NCI-H2227 treated with DMSO at 0.1 percent for 48 hours (cell line): ENCODE results near the gene DNAJC30.
"Not testable (repeated sequence)": the region's sequence is repeated elsewhere in the genome, so short reads cannot be mapped to it uniquely, and the experiment has no call there.

Source experiments
- DNase-seq: peaks from one replicate; lab custom pipeline; 2025; lab: John Stamatoyannopoulos, UW

Gene DNAJC30

DNA sequence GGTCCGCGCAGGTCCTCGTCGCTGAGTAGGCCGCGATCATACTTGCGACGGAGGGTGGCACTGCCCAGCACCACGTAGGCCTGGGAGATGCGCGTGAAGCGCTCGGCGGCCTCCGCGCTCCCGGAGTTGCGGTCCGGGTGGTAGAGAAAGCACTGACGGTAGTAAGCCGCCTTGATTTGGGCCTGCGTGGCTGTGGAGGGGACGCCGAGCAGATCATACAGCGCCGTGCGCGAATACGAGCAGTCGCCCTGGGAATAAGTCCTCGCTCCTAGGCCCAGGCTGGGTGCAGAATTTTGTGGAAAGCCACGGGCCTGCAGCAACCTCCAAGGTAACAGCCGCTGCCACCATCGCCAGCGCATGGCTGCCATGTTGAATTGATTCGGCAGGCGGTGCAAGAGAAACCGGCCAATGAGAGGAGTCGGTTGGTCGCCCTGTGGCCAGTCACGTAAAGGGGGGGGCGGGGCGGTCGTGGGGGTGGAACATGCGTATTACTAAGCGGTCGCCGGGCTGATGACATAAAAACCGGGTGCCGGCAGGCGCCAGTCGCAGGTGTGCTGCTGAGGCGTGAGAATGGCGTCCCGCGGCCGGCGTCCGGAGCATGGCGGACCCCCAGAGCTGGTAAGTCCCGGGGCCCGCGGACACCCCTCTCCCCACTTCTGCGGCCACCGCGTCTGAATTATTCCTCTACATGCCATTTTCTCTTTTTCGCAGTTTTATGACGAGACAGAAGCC, at the start of gene DNAJC30, which contains the start of gene BUD23:
DNAJC30 (minus strand) TSS at position 398 of the 732 bp plus-strand sequence; CDS start at position 368, 30 bp downstream.
BUD23 (plus strand) TSS at position 542 of the 732 bp plus-strand sequence; CDS start at position 571, 29 bp downstream.
- DNase-seq = peak; percentile 94

DNA sequence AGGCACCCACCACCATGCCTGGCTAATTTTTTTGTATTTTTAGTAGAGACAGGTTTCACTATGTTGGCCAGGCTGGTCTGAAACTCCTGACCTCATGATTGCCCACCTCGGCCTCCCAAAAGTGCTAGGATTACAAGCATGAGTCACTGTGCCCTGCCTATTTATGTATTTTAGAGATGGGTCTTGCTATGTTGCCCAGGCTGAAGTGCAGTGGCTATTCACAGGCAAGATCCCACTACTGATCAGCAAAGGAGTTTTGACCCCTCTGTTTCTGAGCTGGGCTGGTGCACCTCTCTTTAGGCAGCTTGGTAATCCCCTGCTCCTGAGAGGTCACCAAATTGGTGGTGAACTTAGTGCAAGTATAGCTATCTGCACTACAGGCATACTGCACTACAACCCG, 49.1 kb upstream of the DNAJC30 start:
- DNase-seq = no peak

GRCh38 chr7:73730485-73730884, 47.2 kb upstream of the DNAJC30 start:
- no peak for DNase-seq

DNA sequence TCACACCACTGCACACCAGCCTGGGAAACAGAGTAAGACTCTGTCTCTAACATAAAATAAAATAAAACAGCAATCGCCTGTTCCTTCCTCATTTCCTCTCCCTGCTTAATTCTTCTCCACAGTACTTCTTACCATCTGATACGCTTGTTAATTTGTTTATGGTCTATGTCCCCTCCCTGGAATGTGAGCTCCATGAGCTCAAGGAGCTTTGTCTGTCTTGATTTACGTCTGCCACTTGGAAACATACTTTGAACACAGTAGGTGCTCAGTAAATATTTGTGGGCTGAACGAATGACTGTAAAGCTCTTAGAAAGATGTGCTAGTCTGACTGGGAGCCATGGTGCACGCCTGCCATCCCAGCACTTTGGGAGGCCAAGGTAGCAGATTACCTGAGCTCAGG, 45.3 kb upstream of the DNAJC30 start:
- no peak for DNase-seq

DNA sequence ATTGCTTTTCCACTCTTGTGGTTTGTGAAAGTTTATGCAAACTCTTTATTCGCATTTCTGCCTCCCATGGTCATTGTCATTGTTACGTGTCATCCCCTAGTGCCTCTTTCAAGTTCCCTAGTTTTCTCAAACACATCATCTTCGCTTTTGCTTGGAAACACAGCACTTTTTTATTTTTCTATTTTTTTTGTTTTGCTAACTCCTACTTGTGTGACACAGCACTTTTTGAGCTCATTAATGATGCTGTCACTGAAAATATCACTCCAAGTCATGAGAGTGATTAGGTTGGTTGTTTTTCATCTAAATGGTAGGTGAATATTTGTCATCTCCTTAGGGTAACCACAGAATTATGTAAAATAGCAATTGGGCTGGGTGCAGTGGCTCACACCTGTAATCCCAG, 44.7 kb upstream of the DNAJC30 start:
- DNase-seq = no peak

- DNase-seq = no peak
These were observed 42.8 kb upstream of the DNAJC30 start for GRCh38 chr7:73726083-73726466.

DNA sequence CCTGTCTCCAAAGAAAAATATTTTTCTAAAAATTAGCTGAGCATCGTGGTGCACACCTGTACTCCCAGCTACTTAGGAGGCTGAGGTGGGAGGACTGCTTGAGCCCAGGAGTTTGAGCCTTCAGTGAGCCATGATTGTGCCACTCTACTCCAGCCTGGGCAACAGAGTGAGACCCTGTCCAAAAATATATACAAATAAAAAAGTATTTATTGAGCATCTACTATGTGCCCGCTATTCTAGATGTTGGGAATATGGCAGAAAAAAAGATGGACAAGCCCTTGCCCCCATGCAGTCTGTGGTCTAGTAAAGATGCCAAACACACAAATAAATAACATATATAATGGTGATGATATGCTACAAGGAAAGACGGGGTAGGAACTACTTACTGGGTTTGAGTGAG, 40.6 kb upstream of the DNAJC30 start:
- no peak for DNase-seq

DNA sequence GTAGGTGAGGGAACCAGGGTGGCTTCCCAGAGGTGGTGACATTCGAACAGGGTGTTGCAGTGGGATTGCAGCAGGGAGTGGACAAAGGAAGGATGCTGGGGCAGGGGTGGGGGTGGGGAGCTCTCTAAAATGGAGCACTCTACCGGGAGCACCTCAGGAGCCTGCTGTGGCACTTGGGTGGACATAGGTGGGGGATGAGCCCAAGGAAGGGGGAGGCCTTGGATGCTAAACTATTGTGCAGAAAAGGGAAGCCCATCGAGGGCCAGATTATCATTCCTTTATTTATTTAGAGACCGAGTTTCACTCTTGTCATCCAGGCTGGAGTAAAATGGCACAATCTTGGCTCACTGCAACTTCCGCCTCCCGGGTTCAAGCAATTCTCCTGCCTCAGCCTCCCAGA, 39.5 kb upstream of the DNAJC30 start:
- no peak for DNase-seq

- not testable (repeated sequence) for DNase-seq
These were observed 38.9 kb upstream of the DNAJC30 start for GRCh38 chr7:73722182-73722581.

GRCh38 chr7:73721377-73721817, 38.1 kb upstream of the DNAJC30 start:
- no peak for DNase-seq

DNA sequence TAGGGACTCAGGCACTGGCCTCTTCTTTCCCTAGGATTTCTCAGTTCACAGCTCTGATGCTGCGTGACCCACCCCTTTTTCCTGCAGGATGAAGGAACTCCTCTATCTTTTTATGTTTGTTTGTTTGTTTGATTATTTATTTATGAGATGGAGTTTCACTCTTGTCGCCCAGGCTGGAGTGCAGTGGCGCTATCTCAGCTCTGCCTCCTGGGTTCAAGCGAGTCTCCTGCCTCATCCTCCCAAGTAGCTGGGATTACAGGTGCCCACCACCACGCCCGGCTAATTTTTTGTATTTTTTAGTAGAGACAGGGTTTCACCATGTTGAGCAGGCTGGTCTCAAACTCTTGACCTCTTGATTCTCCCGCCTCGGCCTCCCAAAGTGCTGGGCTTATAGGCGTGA, 37.2 kb upstream of the DNAJC30 start:
- not testable (repeated sequence) for DNase-seq

- no peak for DNase-seq
These were observed 36.5 kb upstream of the DNAJC30 start for GRCh38 chr7:73719806-73720169.

GRCh38 chr7:73718905-73719805, 35.9 kb upstream of the DNAJC30 start, which contains the start of gene STX1A:
STX1A (minus strand) TSS chr7:73719669; CDS start chr7:73719631, 38 bp downstream.
- peak; percentile 44 for DNase-seq

- DNase-seq = no peak
These were observed 35.2 kb upstream of the DNAJC30 start for GRCh38 chr7:73718438-73718881.

GRCh38 chr7:73717991-73718405, 34.7 kb upstream of the DNAJC30 start:
- no peak for DNase-seq

GRCh38 chr7:73717025-73717807, 34.0 kb upstream of the DNAJC30 start:
- no peak for DNase-seq

- DNase-seq = no peak
These were observed 33.2 kb upstream of the DNAJC30 start for GRCh38 chr7:73716318-73716890.

DNA sequence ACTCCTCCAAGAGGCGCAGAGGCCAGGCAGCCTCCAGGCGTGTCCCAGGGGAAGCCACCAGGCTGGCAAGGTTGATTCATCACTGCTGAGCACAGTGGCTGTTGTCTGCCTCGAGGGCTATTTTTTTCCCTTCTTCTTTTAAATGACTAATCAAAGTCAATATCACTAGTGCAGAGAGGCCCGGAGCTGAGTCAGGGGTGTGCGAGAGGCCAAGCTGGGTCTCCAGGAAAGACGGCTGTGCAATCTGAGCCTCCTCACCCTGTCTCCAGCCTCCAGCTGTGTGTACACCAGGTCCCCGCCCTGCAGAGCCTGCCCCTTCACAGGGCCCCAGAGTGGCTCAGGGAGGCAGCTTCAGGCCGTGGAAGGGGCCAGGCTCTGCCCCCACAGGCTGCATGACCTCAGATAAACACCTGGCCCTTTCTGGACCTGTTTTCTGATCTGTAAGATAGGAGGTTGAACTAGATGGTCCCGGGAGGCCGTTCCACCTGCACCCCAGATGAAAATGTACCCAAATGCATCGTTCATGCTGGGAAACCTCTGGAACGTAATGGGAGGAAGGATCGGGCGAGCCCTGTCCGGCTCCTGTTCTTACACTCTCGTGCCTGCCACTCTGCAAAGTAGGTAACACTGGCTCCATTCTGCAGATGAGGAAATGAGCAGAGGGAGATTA, 32.5 kb upstream of the DNAJC30 start:
- no peak for DNase-seq

DNA sequence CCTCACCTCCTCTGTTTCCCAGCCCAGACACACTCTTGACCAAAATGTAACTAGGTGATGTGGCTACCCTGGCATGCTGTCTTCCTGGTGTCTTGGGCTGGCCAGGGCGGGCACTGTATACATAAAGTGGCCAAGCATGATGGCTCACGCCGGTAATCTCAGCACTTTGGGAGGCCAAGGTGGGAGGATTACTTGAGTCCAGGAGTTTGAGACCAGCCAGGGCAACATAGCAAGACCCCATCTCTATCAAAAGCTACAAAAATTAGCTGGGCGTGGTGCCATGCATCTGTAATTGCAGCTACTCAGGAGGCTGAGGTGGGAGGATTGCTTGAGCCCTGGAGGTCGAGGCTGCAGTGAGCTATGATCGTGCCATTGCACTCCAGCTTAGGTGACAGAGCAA, 30.1 kb upstream of the DNAJC30 start:
- DNase-seq = not testable (repeated sequence)

- no peak for DNase-seq
These were observed 29.5 kb upstream of the DNAJC30 start for GRCh38 chr7:73712773-73713172.

DNA sequence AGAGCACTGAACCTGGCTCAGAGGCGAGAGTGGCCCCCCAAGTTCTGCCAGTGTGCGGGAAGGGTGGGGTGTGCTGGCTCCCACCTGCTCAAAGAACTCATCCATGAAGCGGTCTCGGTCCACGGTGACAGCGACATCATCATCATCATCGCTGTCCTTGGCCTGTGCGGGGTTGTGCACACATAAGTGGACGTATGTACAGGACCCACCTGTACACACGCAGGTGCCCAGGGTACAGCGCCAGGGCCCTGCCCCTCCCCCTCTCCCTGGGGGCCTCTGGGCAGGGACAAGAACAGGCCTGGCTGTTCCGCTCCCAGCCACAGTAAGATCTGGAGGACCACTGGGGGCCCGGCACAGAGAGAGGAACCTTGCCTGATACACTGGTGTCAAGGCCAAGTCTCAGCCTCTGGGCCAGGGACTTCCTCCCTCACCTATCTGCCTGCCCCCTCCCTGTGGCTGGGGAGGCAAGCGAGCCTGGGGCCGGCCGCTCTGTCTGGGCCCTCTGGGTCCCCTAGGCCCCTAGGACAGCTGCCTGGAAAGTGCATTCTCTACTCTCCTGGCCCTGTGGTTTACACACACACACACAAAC, 25.8 kb upstream of the DNAJC30 start:
- DNase-seq = no peak
